GM21529 (cell line): ENCODE measurements around the gene PAPLN.

Source experiments
- ATAC-seq: cut with Tn5 transposase; IDR thresholded peaks from one replicate; pipeline ENCODE4 v1.9.1; 2021; ENCODE audit not compliant: unreplicated experiment

Gene PAPLN

DNA sequence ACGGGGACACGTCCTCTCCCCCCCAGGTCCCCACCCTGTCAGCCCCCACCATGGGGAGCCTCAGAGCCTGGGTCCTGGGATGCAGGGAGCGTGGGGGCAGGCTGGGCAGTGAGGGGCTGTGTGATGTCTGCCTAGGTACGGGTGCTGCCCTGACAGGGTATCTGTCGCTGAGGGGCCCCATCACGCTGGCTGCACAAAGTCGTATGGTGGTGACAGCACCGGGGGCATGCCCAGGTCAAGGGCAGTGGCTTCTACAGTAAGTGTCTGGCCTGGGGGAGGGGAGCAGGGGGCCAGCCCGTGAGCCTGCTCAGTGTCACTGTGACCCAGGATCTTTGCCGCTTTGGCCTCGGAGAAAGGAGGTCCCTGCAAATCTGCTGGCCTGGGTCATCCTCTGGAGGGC lies 23.3 kb downstream of the PAPLN start:
- ATAC-seq, result no peak

DNA sequence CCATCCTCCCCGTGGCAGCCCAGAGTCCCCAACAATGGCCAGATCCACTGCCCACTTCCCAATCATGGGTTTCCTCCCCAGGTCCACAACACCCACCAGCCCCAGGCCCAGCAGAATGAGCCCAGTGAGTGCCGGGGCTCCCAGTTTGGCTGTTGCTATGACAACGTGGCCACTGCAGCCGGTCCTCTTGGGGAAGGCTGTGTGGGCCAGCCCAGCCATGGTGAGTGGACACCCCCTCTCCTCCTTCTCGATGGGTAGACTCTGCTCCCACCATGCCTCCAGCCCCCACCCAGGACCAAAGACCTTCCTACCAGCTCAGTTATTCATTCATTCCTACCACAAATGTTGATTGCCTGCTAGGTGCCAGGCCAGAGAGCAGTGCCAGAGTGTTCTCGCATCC lies 23.8 kb downstream of the PAPLN start:
- ATAC-seq, result no peak

DNA sequence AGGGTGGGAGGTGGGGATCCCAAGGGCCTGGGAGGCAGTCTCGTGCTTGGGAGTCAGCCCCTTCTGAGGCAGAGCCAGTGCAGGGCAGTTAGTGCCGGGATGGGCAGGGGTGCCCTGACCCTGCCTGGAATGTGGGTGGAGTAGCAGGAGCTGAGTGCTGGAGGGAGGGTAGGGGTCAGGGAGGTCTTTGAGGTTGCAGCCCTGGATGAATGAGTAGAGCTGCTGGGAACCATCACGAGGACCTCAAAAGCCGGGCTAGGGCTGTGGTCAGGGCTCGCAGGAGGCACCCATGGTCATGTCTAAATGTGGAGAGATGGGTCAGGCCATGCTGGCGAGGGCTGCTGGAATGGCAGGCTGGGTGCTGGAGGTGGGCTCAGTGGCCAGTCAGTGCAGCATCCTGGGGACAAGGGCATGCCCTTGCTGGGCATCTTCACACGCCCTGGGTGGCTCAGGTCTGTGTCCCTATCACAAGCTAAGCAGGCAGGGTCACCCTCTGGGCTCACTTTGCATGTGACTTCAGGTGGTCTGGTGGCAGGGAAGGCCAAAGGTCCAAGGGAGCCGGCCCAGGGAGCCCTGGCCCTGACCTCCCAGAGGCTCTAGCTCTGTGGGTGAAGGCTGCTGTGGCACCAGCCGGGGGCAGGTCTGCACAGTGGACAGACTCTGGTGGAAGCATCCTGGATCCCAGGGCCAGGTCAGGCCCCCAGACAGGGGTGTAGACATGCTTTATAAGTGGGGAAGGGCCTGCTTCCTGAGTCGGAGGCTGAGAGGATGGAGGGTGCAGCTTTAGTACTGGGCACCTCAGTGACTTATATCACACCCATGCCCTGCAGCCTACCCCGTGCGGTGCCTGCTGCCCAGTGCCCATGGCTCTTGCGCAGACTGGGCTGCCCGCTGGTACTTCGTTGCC lies 24.5 kb downstream of the PAPLN start:
- ATAC-seq, result no peak

DNA sequence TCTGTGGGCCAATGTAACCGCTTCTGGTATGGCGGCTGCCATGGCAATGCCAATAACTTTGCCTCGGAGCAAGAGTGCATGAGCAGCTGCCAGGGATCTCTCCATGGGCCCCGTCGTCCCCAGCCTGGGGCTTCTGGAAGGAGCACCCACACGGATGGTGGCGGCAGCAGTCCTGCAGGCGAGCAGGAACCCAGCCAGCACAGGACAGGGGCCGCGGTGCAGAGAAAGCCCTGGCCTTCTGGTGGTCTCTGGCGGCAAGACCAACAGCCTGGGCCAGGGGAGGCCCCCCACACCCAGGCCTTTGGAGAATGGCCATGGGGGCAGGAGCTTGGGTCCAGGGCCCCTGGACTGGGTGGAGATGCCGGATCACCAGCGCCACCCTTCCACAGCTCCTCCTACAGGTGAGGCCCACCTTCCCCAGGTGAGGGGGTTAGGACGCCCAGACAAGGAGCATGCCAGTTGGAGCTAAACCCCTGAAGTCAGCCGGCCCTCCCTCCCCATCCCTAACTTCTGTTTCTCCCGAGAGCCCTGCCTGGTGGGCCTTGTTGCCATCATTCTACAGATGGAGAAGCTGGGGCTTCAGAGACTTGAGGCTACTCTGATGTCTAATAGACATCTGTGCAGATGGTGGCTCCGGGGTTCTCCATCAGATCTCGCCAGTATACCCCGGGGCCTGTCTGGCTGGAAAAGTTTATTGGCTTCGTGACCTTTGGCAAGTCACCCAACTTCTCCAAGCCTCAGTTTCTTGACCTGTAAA lies 25.3 kb downstream of the PAPLN start:
- no peak for ATAC-seq

DNA sequence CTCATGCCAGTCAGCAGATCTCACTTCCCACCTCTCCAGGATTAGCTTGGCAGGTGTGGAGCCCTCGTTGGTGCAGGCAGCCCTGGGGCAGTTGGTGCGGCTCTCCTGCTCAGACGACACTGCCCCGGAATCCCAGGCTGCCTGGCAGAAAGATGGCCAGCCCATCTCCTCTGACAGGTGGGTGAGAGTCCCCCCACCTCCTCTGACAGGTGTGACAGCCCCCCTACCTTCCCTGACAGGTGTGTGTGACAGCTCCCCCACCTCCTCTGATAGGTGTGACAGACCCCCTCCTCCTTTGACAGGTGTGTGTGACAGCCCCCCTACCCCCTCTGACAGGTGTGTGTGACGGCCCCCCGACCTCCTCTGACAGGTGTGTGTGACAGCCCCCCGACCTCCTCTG lies 26.3 kb downstream of the PAPLN start:
- ATAC-seq, result no peak

DNA sequence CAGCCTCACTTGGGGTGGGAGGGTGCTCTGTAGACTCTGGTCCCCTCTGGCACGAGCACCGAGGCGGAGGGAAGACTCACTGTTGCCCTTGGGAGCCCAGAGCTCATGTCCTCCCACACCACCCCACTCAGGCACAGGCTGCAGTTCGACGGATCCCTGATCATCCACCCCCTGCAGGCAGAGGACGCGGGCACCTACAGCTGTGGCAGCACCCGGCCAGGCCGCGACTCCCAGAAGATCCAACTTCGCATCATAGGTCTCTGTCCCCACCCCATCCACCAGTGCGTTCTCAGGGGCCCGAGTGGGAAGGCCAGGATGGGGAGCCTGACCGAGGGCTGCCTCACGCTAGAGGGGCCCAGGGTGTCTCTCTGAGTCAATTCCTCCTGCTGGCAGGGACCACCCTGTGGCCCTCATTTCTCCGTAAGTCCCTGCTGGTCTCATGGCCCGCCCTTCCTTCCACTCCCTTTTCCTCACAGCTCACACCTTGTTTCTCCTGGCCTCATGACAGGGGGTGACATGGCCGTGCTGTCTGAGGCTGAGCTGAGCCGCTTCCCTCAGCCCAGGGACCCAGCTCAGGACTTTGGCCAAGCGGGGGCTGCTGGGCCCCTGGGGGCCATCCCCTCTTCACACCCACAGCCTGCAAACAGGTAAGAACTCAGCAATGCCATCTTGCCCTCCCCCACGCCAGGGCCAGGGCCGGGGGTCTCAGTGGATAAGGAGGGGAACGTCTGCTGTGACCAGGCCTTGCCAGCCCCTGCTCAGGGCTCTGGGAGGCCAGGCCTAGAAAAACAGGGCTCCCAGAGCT lies 27.0 kb downstream of the PAPLN start:
- ATAC-seq, result no peak

DNA sequence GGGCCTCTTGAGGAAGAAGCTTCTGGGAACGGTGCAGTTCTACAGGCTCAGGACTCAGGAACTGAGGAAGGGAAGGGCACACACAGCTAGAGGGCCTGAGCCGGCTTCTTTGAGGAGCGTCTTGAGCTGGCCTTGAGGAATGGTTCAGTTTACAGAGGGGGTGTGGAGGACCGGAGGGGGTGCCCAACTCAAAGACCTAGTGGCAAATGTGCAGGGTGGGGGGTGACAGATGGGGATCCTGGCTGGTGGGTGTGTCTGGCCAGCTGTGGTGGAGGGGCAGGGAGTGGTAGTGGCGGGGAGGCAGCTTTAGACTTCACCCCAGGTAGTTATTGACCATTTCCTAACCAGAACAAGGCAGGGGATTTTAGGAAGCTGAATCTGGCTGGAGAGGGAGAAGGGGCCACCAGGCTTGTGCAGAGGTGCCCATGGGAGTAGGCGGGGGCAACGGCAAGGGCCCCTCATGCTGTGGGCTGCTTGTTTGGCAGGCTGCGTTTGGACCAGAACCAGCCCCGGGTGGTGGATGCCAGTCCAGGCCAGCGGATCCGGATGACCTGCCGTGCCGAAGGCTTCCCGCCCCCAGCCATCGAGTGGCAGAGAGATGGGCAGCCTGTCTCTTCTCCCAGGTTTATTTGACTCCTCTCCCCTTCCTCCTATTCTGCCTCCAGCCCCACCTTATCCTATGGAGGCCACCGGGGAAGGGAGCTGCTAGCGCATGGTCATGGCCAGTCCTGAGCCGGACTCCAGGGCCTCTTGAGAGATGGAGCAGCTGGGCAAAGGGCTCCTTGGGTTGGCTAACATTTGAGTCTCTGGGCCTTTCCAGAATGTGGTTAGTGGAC lies 27.8 kb downstream of the PAPLN start:
- ATAC-seq, result no peak

DNA sequence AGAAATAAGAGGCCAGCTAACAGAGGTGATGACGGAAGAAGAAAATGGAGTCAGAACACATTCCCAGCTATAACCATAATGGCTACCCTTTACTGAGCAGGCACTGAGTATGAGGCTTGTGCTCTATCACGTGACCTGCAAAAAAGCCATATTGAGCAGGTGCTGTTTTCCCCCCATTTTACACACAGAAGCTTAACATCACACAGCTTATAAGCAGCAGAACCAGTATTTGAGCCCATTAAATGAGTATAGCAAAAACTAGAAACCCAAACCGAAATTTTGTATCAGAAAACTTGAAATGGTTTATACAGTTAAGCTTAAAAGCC lies 28.4 kb downstream of the PAPLN start:
- no peak for ATAC-seq

DNA sequence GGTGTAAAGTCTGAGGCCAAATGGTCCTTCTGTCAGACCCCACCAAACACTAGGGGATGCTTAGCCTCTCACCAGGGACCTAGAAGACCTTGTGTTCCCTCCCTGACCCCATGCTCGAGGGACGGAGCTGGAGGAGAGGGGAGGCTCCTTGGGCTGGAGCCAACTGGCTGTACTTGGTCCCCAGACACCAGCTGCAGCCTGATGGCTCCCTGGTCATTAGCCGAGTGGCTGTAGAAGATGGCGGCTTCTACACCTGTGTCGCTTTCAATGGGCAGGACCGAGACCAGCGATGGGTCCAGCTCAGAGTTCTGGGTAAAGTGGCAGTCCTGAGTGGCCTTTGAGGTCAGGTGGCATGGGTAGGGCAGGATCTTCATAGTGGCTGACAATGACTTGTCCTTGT lies 29.0 kb downstream of the PAPLN start:
- ATAC-seq, result no peak

DNA sequence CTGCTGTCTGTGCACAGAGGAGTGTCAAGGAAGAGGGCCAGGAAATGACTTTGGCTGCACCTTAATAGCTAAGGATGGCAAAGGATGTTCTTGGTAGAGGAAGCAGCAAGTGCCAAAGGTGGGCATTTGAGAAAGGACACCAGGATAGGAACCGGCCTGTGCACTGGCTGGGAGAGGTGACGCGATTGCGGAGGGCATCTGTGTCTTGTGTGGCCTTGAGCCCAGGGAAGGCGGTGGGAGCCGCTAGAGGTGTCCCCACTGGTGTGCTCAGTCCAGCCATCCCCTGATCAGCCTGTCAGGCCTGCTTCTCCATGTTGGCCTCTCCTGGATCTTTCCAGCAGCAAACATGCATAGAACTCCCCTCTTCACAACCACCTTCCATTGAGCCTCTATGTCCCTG lies 30.2 kb downstream of the PAPLN start:
- no peak for ATAC-seq

DNA sequence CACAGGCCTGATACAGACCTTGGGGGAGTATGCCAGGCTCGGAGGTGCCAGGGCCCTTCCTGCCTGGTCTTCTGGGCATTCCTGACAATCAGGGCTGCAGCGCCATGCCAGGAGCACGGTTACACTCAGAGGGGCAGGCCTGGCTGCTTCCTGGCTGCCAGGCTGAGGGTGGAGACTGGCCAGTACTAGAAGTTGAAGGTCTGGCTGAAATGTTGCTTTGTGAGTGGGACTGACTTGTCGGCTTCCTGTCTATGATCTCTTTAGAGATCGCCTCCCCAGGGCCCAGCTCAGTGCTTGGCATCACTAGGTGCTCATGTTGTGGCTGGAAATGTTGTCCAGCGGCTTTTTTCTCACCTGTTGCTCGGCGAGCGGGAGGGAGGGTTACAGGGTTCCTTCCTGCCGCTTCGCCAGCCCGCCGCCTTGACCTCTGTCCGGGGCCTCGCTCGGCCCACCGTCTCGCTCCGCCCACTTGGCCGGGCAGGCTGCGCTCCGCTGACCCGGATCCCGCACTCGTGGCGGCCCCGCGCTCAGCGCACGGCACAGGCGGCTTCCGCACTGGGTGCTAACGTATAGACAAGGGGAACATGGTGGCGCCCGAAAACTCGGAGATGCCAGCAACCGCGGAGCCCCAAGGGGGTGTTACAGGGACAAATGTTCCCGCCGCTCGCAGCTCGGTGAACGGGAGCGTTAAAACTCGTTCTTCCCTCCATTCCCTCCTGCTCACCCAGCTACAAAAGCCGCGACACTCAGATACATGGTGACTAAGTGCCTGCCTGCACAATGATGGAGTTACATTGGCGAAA lies 32.6 kb downstream of the PAPLN start:
- ATAC-seq, result peak; percentile 70

DNA sequence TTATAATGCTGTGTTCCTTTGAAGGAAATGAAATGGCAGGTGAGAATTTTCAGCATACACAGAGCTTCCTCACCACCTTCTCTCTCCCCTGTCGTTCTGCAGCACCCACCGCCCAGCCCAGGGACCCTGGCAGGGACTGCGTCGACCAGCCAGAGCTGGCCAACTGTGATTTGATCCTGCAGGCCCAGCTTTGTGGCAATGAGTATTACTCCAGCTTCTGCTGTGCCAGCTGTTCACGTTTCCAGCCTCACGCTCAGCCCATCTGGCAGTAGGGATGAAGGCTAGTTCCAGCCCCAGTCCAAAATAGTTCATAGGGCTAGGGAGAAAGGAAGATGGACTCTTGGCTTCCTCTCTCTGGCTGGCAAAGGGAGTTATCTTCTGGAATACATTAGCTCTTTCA lies 35.1 kb downstream of the PAPLN start:
- ATAC-seq, result no peak

DNA sequence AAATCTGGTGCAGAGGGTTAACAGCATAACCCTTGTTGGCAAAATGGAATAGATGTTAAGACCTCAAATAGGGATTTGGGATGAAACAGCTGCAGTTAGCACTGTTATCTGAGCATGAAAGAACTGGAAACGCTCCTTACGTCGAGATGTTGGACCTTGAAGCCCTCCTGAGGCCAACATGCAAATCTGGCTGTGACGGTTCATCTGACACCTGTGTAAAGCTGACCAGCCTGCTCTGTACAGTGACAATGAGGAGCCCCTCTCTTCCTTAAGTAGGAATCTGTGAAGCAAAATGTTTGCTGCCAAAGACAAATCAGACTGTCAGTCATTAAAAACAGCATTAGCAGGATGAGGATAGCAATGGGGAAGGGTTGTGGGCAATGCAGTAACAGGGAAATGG lies 36.5 kb downstream of the PAPLN start:
- no peak for ATAC-seq

DNA sequence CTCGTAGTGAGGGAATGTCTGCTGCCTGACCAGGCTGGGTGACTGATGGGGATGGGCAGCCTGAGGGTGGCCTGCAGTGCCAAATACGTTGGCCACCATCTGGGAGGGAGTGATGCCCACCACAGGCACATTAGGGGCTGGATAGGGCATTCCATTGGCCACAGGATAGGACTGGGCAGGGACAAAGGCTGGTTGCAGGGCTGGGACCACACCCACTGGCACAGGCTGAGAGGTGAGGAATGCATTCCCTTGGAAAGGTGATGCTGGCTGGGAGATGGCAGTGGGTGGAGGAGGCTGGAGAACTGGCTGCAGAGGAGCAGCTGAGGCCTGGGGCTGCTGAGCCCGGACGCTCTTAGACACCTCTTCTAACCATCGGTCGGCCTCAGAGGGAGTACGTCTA lies 39.5 kb downstream of the PAPLN start:
- ATAC-seq, result no peak

DNA sequence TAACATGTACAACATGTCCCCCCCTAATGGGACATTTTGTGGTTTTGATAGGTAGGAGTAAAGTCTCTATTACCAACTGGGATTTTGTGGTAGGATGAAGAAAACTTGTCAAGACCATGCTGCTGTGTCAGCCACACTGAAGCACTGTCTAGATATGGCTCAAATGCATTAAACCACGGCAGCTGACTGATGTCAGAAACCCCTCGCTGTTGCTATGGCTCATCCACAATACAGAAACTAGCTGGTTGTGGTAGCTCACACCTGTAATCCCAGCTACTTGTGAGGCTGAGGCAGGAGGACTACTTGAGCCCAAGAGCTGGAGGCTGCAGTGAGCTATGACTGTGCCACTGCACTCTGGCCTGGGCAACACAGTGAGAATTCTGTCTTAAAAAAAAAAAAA lies 40.1 kb downstream of the PAPLN start:
- no peak for ATAC-seq

DNA sequence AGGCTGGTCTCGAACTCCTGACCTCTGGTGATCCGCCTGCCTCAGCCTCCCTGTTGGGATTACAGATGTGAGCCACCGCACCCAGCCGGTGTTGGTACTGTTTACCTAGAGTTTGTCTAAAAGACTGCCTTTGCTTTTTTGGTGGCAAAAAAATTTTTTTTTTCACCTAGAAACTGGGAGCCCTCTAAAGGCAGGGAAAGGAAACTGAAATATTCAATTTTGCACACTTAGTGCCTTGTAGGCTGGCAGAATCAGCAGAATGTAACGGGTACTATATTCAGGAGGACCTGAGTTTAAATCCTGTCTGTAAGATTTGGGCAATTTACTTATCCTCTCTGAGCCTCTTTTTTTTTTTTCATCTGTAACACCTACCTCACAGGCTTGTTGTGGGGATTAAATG lies 43.6 kb downstream of the PAPLN start:
- ATAC-seq, result no peak

DNA sequence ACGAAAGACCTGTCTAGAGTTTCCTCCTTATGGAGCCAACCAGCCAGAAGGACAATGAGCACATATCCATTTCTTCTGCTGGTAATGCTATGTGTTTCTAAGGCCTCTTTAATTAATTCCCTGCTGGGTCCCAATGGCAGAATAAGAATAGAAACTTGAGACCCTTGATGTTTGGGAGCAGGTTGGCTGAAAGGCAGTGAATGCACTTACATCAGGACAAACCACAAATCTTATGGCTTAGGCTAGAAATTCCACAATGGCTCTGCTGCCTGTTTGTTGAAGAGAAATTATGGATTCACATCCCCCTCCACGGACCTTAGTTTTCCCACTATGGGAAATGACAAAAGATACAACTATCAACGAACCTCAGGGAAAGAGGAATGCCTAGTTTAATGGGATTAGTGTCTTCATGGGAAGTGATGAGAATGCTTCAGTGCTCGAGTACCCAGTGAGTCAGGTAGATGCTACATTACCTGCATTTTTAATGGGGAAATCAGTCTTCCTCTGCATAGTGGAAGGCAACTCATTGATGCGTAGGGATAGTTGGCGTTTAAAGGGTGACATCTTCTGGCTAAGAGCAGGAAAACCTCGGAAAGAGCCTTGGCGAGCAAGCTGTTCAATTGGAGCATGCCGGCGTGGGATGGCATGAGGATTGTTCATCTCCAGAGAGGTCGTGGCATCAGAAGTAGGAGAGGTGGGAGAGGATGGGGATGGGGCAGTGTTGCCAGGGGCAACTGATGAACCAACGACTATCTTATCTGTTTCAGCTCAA lies 46.5 kb downstream of the PAPLN start:
- ATAC-seq, result no peak

DNA sequence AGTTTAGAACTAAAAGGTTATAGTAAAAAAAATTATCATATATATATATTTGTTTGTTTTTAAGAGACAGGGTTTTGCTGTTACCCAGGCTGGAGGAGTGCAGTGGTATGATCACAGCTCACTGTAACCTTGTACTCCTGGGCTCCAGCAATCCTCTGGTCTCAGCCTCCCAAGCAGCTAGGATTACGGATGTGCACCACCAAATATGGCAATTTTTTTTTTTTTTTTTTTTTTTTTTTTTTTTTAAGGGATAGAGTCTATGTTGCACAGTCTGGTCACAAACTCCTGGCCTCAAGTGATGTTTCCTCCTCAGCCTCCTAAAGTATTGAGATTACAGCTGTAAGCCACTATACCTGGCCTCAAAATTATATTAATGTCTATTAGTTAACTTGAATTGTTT lies 48.7 kb downstream of the PAPLN start:
- ATAC-seq, result no peak

DNA sequence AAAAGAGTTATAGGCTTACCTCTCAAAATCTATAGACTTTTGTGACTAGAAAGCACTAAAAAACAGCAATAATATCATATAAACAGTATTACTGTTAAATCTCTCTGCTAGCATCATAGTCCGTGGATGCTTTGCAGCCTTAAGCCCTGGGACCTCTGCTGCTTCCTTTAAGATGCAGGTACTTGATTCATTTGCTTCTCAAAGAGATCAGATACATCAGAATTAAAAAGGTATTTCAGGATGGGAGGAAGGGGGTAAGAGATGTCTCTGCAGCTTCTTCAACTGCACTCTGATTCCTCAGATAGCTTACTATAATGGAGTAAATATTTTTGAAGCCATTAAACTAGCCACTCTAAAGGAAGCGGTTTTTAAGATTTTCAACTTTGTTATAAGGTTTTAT lies 49.3 kb downstream of the PAPLN start:
- ATAC-seq, result no peak
